HG02852 (cell line): ENCODE measurements around the gene IL23A.

Source experiments
- ATAC-seq: cut with Tn5 transposase; IDR thresholded peaks from one replicate; pipeline ENCODE4 v1.9.1; 2021; ENCODE audit warnings: mild to moderate bottlenecking, moderate library complexity; ENCODE audit not compliant: unreplicated experiment

Gene IL23A

GRCh38 chr12:56359851-56360767 lies 21.4 kb downstream of the IL23A start, which contains the start of gene STAT2:
TSS of gene STAT2 (minus strand) at chr12:56360107. CDS start at chr12:56356571, 3,536 bp downstream.
- peak; percentile 94 for ATAC-seq

- ATAC-seq = no peak
Observed at GRCh38 chr12:56361487-56362129, 22.9 kb downstream of the IL23A start.

GRCh38 chr12:56362130-56363059 lies 23.7 kb downstream of the IL23A start, which contains the start of gene APOF:
TSS of gene APOF (minus strand) at chr12:56362857. CDS start at chr12:56362745, 112 bp downstream.
- no peak for ATAC-seq

- ATAC-seq = no peak
Observed at GRCh38 chr12:56366948-56367347, 28.3 kb downstream of the IL23A start.

GRCh38 chr12:56373515-56373914 lies 34.8 kb downstream of the IL23A start:
- ATAC-seq = no peak

GRCh38 chr12:56374726-56375597 lies 36.3 kb downstream of the IL23A start:
- ATAC-seq = peak; percentile 40

GRCh38 chr12:56375598-56376434 lies 37.1 kb downstream of the IL23A start:
- peak; percentile 75 for ATAC-seq

GRCh38 chr12:56377310-56377988 lies 38.8 kb downstream of the IL23A start:
- no peak for ATAC-seq

GRCh38 chr12:56377989-56378316 lies 39.3 kb downstream of the IL23A start:
- no peak for ATAC-seq

GRCh38 chr12:56382611-56383010 lies 43.9 kb downstream of the IL23A start:
- ATAC-seq = no peak

GRCh38 chr12:56385873-56386272 lies 47.2 kb downstream of the IL23A start:
- no peak for ATAC-seq

- ATAC-seq = no peak
Observed at GRCh38 chr12:56387152-56387736, 48.6 kb downstream of the IL23A start.

- no peak for ATAC-seq
Observed at GRCh38 chr12:56389412-56389811, 50.7 kb downstream of the IL23A start.
